Stimulated activated CD4-positive, alpha-beta T cell treated with anti-CD3 and anti-CD28 coated beads, Interleukin-15, amount 100 ng/mL, for 1 hour (primary cell): Measurements from ENCODE around the gene CACNB2.

Experiments used
- DNase-seq, 2 donors: peaks; one replicate each; pipeline ENCODE4 v3.0.0-alpha.2; 2020; ENCODE audit warnings: low read depth in 1 of 2, low spot score in 1 of 2

The CACNB2 gene

DNA sequence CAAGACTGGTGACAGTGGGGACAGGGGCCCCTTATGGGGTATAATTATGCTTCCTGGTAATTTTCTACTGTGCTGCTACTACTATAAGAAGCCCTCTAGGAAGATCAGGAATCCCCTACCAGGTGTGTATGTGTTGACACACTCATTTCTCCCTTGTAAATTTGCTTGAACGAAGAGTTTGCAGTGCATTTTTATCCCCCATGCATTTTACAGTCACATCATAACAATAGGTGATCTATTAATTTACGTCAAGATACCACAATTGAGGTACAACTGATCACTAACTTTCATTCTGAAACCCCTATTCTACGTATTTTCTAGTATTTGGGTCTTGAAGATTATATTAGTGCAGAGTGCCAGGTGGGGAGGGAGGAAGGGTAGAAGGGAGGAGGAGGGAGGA, 258.9 kb downstream of the CACNB2 start:
- no peak for DNase-seq

- DNase-seq = no peak
These were observed 260.1 kb downstream of the CACNB2 start for GRCh38 chr10:18400201-18400905.

GRCh38 chr10:18400906-18401245, 260.7 kb downstream of the CACNB2 start:
- DNase-seq = no peak

- no peak for DNase-seq
These were observed 261.4 kb downstream of the CACNB2 start for GRCh38 chr10:18401416-18402195.

GRCh38 chr10:18402853-18403252, 262.6 kb downstream of the CACNB2 start:
- DNase-seq = no peak

DNA sequence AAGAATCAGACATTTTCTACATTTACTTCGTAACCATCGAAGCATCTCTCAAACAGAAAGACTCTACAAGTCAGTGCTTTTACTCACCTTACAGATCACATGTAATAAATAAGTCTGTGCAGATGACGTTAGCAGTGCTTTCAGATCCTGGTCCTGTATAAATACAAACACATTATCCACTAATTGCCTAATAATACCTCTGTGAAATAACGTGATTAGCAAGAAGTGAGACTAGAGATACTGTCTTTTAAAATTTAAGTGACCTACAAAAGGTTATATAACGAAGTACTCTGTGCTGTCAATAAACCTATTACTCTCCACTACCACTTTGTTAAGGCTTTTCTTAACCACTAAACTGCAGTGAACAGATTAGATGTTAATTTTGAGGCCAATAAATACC, 264.3 kb downstream of the CACNB2 start:
- DNase-seq = no peak

DNA sequence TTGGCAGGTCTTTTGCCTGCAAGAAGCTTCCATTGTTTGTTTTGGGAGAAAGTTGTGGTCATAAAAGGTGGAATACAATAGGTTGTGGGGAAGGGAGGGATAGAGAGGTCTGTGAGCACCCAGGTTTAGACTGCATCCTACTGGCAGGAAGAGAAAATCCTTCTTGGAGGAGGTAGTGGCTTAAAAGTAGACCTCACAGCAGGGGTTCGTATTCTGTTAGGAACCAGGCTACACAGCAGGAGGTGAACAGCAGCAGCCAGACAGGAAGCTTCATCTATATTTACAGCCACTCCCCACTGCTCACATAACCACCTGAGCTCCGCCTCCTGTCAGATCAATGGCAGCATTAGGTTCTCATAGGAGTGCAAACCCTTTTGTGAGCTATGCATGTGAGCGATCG, 265.9 kb downstream of the CACNB2 start:
- no peak for DNase-seq

GRCh38 chr10:18409599-18410397, 269.6 kb downstream of the CACNB2 start:
- DNase-seq = no peak

- no peak for DNase-seq
These were observed 273.8 kb downstream of the CACNB2 start for GRCh38 chr10:18414061-18414460.

- no peak for DNase-seq
These were observed 277.8 kb downstream of the CACNB2 start for GRCh38 chr10:18417950-18418527.

DNA sequence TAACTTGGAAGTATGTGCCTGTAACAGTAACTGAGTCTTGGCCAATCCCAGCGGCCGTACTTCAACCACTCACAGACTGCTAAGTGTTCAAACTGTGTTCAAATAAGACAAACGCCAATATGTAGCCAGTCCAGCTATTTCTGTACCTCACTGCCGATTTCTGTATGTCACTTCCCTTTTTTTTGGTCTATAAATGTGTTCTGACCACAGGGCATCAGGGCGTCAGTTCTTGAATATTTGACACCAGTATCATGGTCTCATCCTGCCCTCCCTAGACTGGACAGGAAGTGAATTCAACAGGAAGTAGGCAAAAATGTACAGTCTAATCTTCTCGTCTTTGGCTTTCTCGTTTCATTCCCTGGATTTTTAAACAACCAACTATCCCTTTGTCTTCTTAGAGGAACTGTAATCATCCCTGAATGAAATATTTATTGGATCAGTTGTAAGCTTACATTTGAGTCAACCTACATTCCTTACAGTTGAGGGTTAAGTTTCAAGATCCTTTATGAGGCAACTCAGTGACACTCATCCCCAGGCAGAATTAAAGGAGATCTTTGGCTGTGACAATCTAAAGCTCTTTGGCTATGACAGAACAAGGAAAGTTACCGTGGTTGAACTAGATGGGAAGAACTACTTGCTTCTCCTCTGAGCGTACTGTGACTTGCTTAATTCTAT, 278.5 kb downstream of the CACNB2 start:
- DNase-seq = no peak

DNA sequence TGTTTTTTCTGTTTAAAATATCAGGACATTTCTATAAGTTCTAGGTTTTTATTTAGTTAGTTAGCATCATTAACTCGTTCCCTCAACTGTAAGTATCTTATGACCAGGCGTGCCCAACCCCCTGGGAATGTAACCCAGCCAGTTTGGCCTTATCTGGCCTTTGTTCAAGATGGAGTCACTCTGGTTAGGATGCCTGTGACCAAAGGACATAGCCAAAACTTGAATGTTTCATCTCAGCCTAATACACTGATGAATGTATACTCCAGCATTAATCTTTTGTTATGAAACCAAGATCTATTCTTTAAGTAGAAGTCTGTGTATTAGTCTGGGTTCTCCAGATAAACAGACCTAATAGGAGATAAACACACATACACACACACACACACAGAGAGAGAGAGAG, 279.7 kb downstream of the CACNB2 start:
- no peak for DNase-seq

DNA sequence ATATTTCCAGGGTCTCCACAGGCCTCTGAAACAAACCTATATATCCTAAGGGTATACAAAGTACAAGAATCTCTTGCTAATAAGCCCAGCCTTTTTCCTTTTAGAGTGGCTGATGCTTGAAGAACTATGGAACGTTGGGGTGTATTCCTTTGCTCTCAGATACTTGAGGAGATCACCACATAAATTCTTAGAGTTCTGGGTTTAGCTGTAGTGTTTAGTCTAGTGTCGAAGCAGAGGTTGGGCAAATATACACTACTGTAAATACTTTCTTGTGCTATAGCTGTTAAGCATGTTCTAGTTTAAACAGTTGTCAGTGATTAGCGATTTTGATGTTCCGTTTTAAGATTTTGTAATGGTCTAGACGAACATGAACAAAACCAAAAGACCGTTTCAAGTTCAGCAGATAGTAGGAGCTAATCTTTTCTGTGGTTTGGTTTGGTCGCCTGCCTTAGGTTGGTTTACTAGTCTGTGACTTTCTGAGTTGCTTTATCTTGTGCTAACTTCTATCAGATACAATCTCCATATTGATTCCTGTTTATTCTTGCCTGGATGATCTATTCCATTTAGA, 281.6 kb downstream of the CACNB2 start:
- DNase-seq = no peak

- DNase-seq = no peak
These were observed 282.9 kb downstream of the CACNB2 start for GRCh38 chr10:18423058-18423637.

DNA sequence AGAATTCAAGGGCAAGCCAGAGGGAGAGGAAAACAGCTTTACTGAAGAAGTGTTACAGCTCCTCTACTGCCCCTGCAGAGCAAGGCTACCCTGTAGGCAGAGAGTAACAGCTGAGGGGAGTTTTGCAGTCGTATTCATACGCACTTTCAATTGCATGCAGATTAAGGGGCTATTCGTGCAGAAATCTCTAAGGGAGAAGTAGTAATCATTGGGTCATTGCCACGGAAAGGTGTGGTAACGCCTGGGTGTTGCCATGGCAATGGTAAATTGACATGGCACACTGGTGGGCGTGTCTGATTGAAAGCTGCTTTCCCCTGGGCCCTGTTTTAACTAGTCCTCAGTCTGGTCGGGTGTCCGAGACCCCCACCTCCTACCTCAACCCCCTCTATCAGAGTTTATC, 284.0 kb downstream of the CACNB2 start:
- no peak for DNase-seq

- no peak for DNase-seq
These were observed 289.1 kb downstream of the CACNB2 start for GRCh38 chr10:18429335-18429734.

GRCh38 chr10:18436902-18437301, 296.7 kb downstream of the CACNB2 start:
- no peak for DNase-seq

- DNase-seq = no peak
These were observed 297.3 kb downstream of the CACNB2 start for GRCh38 chr10:18437486-18437885.

DNA sequence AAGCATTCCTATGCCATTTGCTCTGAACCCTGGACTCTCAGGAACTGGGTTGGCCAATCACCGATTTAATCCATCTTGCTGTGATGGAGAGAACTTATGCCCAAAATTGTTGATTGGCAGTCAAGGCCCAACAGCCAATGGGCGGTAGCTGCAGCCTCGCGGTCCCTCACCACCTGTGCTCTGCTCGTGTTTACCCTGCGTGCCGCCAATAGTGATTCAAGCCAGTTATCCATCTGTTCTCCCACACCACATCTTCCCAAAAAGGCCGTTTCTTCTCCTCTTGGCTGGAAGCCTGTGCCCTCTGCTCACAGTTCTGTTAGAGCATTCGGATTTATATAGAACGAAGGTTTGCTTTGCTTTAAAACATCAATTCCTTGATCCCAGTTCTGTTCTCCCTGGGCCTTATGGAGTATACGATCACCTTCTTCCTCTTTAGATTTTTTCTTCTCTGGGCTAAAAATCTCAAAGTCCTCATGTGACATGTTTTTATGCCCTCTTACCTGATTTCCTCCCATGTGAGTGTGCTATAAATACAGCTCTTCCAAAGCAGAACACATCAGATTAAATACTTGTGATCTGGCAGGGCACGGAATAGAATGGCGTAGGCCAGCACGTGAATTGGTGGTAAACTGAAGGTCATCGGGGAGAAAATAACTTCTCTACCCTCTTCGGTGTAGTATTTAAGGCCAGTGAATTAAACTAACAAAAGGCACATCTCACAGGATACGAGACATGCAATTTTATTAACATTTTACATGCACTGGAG, 298.3 kb downstream of the CACNB2 start:
- no peak for DNase-seq

DNA sequence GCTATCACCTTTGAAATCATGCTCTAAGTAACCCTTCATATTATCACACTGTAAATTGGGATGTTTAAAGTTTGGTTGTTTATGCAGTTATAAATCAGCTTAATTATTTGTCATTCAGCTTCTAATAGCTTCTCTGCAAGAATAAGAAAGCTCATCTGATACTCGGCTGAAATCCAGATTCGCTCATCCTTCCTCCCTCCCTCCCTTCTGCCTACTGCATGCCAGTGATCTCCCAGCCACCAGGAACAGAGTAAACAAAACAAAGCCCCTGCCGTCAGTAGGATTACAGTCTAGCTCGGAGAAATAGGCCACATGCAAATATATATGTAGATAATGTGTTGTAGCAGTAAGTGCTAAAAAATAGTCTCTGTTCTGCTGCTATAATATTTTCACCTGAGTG, 299.4 kb downstream of the CACNB2 start:
- no peak for DNase-seq
